Stimulated activated naive CD8-positive, alpha-beta T cell treated with anti-CD3 and anti-CD28 coated beads, Interleukin-15, Interleukin-2, amounts not matched to agents 100 U/mL and 50 U/mL, for 24 hours (primary cell): ENCODE measurements around the gene NTRK1.

Experiments used
- ATAC-seq: fragments of 150-1000 bp; cut with Tn5 transposase; one replicate; pipeline ENCODE4 v1.10.0; 2021
- DNase-seq: peaks from one replicate; pipeline ENCODE4 v3.0.0; 2021

NTRK1 gene

GRCh38 chr1:156860628-156861423 lies at the start of gene NTRK1:
Gene NTRK1, plus strand, starts transcription at chr1:156860865. Its CDS starts 70 bp downstream, at chr1:156860935.
- ATAC-seq (peak; percentile 70), DNase-seq (peak; percentile 67)

- no peak for DNase-seq
- no peak for ATAC-seq
These were observed 49.5 kb upstream of the NTRK1 start for GRCh38 chr1:156811168-156811567.

GRCh38 chr1:156812293-156812990 lies 48.2 kb upstream of the NTRK1 start:
- DNase-seq (no peak), ATAC-seq (no peak)

GRCh38 chr1:156813298-156813697 lies 47.4 kb upstream of the NTRK1 start:
- ATAC-seq = no peak
- DNase-seq = no peak

- DNase-seq = peak; percentile 83
- ATAC-seq = peak; percentile 37
These were observed 46.7 kb upstream of the NTRK1 start for GRCh38 chr1:156813750-156814570.

- DNase-seq = peak; percentile 64
These were observed 45.9 kb upstream of the NTRK1 start for GRCh38 chr1:156814571-156815260.

GRCh38 chr1:156815307-156815826 lies 45.3 kb upstream of the NTRK1 start:
- DNase-seq (no peak), ATAC-seq (no peak)

More at GRCh38 chr1:156814571-156815260, 45.9 kb upstream of the NTRK1 start:
- ATAC-seq = no peak

- ATAC-seq = no peak
- no peak for DNase-seq
These were observed 44.7 kb upstream of the NTRK1 start for GRCh38 chr1:156815961-156816422.

- ATAC-seq (peak; percentile 92), DNase-seq (peak; percentile 94)
These were observed 43.9 kb upstream of the NTRK1 start, which contains the start of gene SH2D2A for GRCh38 chr1:156816561-156817328. Gene SH2D2A, minus strand, starts transcription at chr1:156816848. Its CDS starts 140 bp downstream, at chr1:156816708.

- peak; percentile 69 for DNase-seq
- ATAC-seq = peak; percentile 90
These were observed 38.9 kb upstream of the NTRK1 start for GRCh38 chr1:156821801-156822200.

GRCh38 chr1:156822680-156823079 lies 38.0 kb upstream of the NTRK1 start:
- peak; percentile 34 for ATAC-seq

GRCh38 chr1:156823210-156823790 lies 37.4 kb upstream of the NTRK1 start:
- DNase-seq (no peak), ATAC-seq (no peak)

More at GRCh38 chr1:156822680-156823079, 38.0 kb upstream of the NTRK1 start:
- no peak for DNase-seq

- ATAC-seq (no peak), DNase-seq (no peak)
These were observed 34.0 kb upstream of the NTRK1 start for GRCh38 chr1:156826630-156827029.

GRCh38 chr1:156828400-156829124 lies 32.1 kb upstream of the NTRK1 start:
- no peak for DNase-seq
- peak; percentile 72 for ATAC-seq

GRCh38 chr1:156832434-156832833 lies 28.2 kb upstream of the NTRK1 start:
- DNase-seq (no peak), ATAC-seq (no peak)

GRCh38 chr1:156833603-156834002 lies 27.1 kb upstream of the NTRK1 start:
- DNase-seq (no peak), ATAC-seq (peak; percentile 45)

GRCh38 chr1:156834322-156834721 lies 26.3 kb upstream of the NTRK1 start:
- DNase-seq (no peak), ATAC-seq (peak; percentile 28)

- peak; percentile 69 for DNase-seq
These were observed 24.5 kb upstream of the NTRK1 start for GRCh38 chr1:156836041-156836654.

GRCh38 chr1:156836892-156837291 lies 23.8 kb upstream of the NTRK1 start:
- no peak for ATAC-seq
- no peak for DNase-seq

More at GRCh38 chr1:156836041-156836654, 24.5 kb upstream of the NTRK1 start:
- peak; percentile 88 for ATAC-seq
